GM18508 (cell line): ENCODE measurements around the gene MICAL3.
A peak's percentile ranks its signal among the peaks of the same experiment; 100 is the strongest.
"Not testable (repeated sequence)": the region's sequence is repeated elsewhere in the genome, so short reads cannot be mapped to it uniquely, and the experiment has no call there.

Experiments
- ATAC-seq: cut with Tn5 transposase; IDR thresholded peaks from one replicate; pipeline ENCODE4 v1.9.1; 2021; ENCODE audit warnings: moderate number of reproducible peaks; ENCODE audit not compliant: insufficient read depth, unreplicated experiment

Gene MICAL3

GRCh38 chr22:18060646-18061620, 36.6 kb upstream of the MICAL3 start:
- no peak for ATAC-seq

GRCh38 chr22:18059991-18060390, 35.6 kb upstream of the MICAL3 start:
- no peak for ATAC-seq

GRCh38 chr22:18059473-18059872, 35.1 kb upstream of the MICAL3 start:
- no peak for ATAC-seq

- ATAC-seq: no peak
Observed at GRCh38 chr22:18059094-18059417, 34.7 kb upstream of the MICAL3 start.

- ATAC-seq: no peak
Observed at GRCh38 chr22:18058371-18059093, 34.2 kb upstream of the MICAL3 start.

- no peak for ATAC-seq
Observed at GRCh38 chr22:18057568-18058209, 33.3 kb upstream of the MICAL3 start.

GRCh38 chr22:18056807-18057474, 32.6 kb upstream of the MICAL3 start:
- peak; percentile 40 for ATAC-seq

GRCh38 chr22:18056161-18056666, 31.9 kb upstream of the MICAL3 start:
- ATAC-seq: no peak

- ATAC-seq: no peak
Observed at GRCh38 chr22:18055619-18056160, 31.3 kb upstream of the MICAL3 start.

- ATAC-seq: not testable (repeated sequence)
Observed at GRCh38 chr22:18053216-18053946, 29.0 kb upstream of the MICAL3 start.

GRCh38 chr22:18051113-18051512, 26.8 kb upstream of the MICAL3 start:
- not testable (repeated sequence) for ATAC-seq

- no peak for ATAC-seq
Observed at GRCh38 chr22:18050065-18050464, 25.7 kb upstream of the MICAL3 start.

- ATAC-seq: no peak
Observed at GRCh38 chr22:18048441-18048898, 24.1 kb upstream of the MICAL3 start.

- no peak for ATAC-seq
Observed at GRCh38 chr22:18048041-18048440, 23.7 kb upstream of the MICAL3 start.

GRCh38 chr22:18045794-18046193, 21.4 kb upstream of the MICAL3 start:
- no peak for ATAC-seq

GRCh38 chr22:18044548-18045271, 20.3 kb upstream of the MICAL3 start:
- no peak for ATAC-seq

- no peak for ATAC-seq
Observed at GRCh38 chr22:18042685-18043084, 18.3 kb upstream of the MICAL3 start.

GRCh38 chr22:18040898-18041297, 16.5 kb upstream of the MICAL3 start:
- ATAC-seq: not testable (repeated sequence)

GRCh38 chr22:18035751-18036150, 11.4 kb upstream of the MICAL3 start:
- ATAC-seq: no peak
